AG20443 (cell line): Measurements from ENCODE around the gene ZG16.
"Not testable (repeated sequence)": the region's sequence is repeated elsewhere in the genome, so short reads cannot be mapped to it uniquely, and the experiment has no call there.

Source experiments
- DNase-seq: peaks from one replicate; pipeline ENCODE4 v3.0.0; 2012; ENCODE audit warnings: low spot score, mixed read lengths

Gene ZG16

GRCh38 chr16:29748760-29749149, 29.3 kb upstream of the ZG16 start:
- DNase-seq, result not testable (repeated sequence)

GRCh38 chr16:29753516-29753915, 24.5 kb upstream of the ZG16 start:
- no peak for DNase-seq

- no peak for DNase-seq
Observed at GRCh38 chr16:29756654-29757053, 21.4 kb upstream of the ZG16 start.

GRCh38 chr16:29757086-29757485, 21.0 kb upstream of the ZG16 start:
- DNase-seq, result not testable (repeated sequence)

GRCh38 chr16:29757950-29758466, 20.0 kb upstream of the ZG16 start:
- peak; percentile 57 for DNase-seq

GRCh38 chr16:29760567-29761279, 17.3 kb upstream of the ZG16 start:
- DNase-seq, result no peak

- DNase-seq, result not testable (repeated sequence)
Observed at GRCh38 chr16:29761280-29761651, 16.8 kb upstream of the ZG16 start.

- no peak for DNase-seq
Observed at GRCh38 chr16:29761882-29762281, 16.2 kb upstream of the ZG16 start.

GRCh38 chr16:29763326-29763725, 14.7 kb upstream of the ZG16 start:
- DNase-seq, result no peak

GRCh38 chr16:29765167-29766032, 12.7 kb upstream of the ZG16 start:
- DNase-seq, result no peak

- DNase-seq, result no peak
Observed at GRCh38 chr16:29766571-29766970, 11.5 kb upstream of the ZG16 start.

GRCh38 chr16:29767062-29767461, 11.0 kb upstream of the ZG16 start:
- no peak for DNase-seq

GRCh38 chr16:29769507-29769906, 8.5 kb upstream of the ZG16 start:
- no peak for DNase-seq

- no peak for DNase-seq
Observed at GRCh38 chr16:29770250-29770929, 7.7 kb upstream of the ZG16 start.

GRCh38 chr16:29772330-29772729, 5.7 kb upstream of the ZG16 start:
- not testable (repeated sequence) for DNase-seq

GRCh38 chr16:29774730-29775129, 3.3 kb upstream of the ZG16 start:
- DNase-seq, result no peak

GRCh38 chr16:29775742-29776408, 2.2 kb upstream of the ZG16 start:
- peak; percentile 50 for DNase-seq

- DNase-seq, result no peak
Observed at GRCh38 chr16:29779474-29779873, 1.4 kb downstream of the ZG16 start.

GRCh38 chr16:29783094-29783953, 5.3 kb downstream of the ZG16 start:
- not testable (repeated sequence) for DNase-seq

- DNase-seq, result no peak
Observed at GRCh38 chr16:29784157-29784556, 6.1 kb downstream of the ZG16 start.

- DNase-seq, result peak; percentile 90
Observed at GRCh38 chr16:29784901-29785500, 6.9 kb downstream of the ZG16 start.
